H1 (cell line): Measurements from ENCODE around the gene PXK. TPM values are rescaled to one million over a fixed set of nuclear protein-coding genes. Genes with fewer than 3 reads are reported as not detected.

ENCODE experiments used
- CTCF ChIP-seq, 3 experiments: IDR thresholded peaks; 1 replicate in 2 of 3; 2 replicates in 1 of 3; pipeline versions ENCODE4 v1.5.1 to v1.6.1; 2011; ENCODE audit warnings: low read length in 3 of 3, mild to moderate bottlenecking in 3 of 3, inconsistent platforms in 2 of 3, low read depth in 1 of 3, moderate library complexity in 1 of 3; ENCODE audit not compliant: insufficient read depth in 1 of 3; ENCODE audit errors: control extremely low read depth in 1 of 3
- GABPA ChIP-seq: IDR thresholded peaks from 2 replicates; pipeline ENCODE4 v1.6.1; 2011; ENCODE audit warnings: mild to moderate bottlenecking, low read length, moderate library complexity, borderline replicate concordance; ENCODE audit not compliant: insufficient read depth
- KDM4A ChIP-seq: IDR thresholded peaks from one replicate; pipeline ENCODE4 v1.7.1; 2012; ENCODE audit warnings: low read depth, mild to moderate bottlenecking, moderate library complexity, low read length, inconsistent platforms; ENCODE audit not compliant: severe bottlenecking
- PHF8 ChIP-seq: fragments of 200-600 bp; sonication (generic); conservative IDR thresholded peaks from 2 replicates; pipeline ENCODE4 v1.7.1; 2012; ENCODE audit warnings: low read depth, mild to moderate bottlenecking, inconsistent platforms, low read length, moderate library complexity
- TAF1 ChIP-seq: IDR thresholded peaks from 2 replicates; pipeline ENCODE4 v1.6.1; 2011; ENCODE audit warnings: mild to moderate bottlenecking, low read depth, low read length
- TEAD4 ChIP-seq: IDR thresholded peaks from 2 replicates; pipeline ENCODE4 v1.6.1; 2012; ENCODE audit warnings: low read depth, low read length, inconsistent platforms, mixed read lengths
- polyA plus RNA-seq, 7 experiments: library from polyadenylated mRNA; depleted of rRNA in 3 of 7; stranded (reverse) in 5 of 7; unstranded in 2 of 7; fragments of >200 nt in 5 of 7; fragments of 200-250 nt in 2 of 7; gene quantifications; 1 replicate in 5 of 7; 2 replicates in 1 of 7; 4 replicates in 1 of 7; pipeline versions ENCODE4 v1.2.1 to v1.2.3, GENCODE V29; 2011 to 2013; ENCODE audit warnings: missing spikeins in 2 of 7, mixed read lengths in 2 of 7
- total RNA-seq: library from RNA; stranded (reverse); fragmentation: NEBNext Ultra II Directional; extraction: Animal tissue kit (Norgen Biotek cat#: 25700); gene quantifications from 2 replicates; pipeline ENCODE4 v1.2.1, GENCODE V29; 2021

Gene PXK
- total and polyA plus RNA-seq, 2 of the 8 experiments (the other 6 are each of a cell fraction or from before 2014, with no cell fraction given): 3.5 to 7.1 TPM

GRCh38 chr3:58332575-58333188 is at the start of gene PXK (continued):
- no peak; the same call in 1 of the 2 replicates for TF ChIP-seq PHF8
- TF ChIP-seq CTCF (IDR thresholded peaks at IDR 0.05; ENCODE audit: control extremely low read depth in 1 of 3, insufficient read depth in 1 of 3, low read depth in 1 of 3, low read length in 3 of 3): peak in 1 of 3 experiments; percentile 29; a peak in 2 of 4 replicates
- 0 out of 2 replicates have a peak, but pooled peaks have one; percentile 61 for TF ChIP-seq GABPA
- peak; percentile 84 for TF ChIP-seq KDM4A
- TF ChIP-seq TEAD4: 0 out of 2 replicates have a peak, but pooled peaks have one; percentile 5
- peak; percentile 32; the same call in 1 of the 2 replicates for TF ChIP-seq TAF1
- TF ChIP-seq, all 59 proteins: peak for 24
